Measurements from ENCODE around the gene SOX6.

Gene SOX6

GRCh38 chr11:16358726-16359125 is 2.4 kb upstream of the SOX6 start:
- no peaks in the 10 kb centered on the region for H3K36me3 ChIP-seq (ENCODE audit: insufficient read depth, low read length)
- peaks cover 24% of the 10 kb centered on the region for H3K4me1 ChIP-seq (ENCODE audit: insufficient read depth, low read length)
- peaks cover 25% of the 10 kb centered on the region for H3K27me3 ChIP-seq (ENCODE audit: insufficient read depth, low read length)
- H2AFZ ChIP-seq (ENCODE audit: low read depth, low read length) = no peak overlapping the region
- H3K9me3 ChIP-seq (ENCODE audit: low read length) = no peaks in the 10 kb centered on the region
- no peak overlapping the region for H3K4me3 ChIP-seq (ENCODE audit: low read length)

DNA sequence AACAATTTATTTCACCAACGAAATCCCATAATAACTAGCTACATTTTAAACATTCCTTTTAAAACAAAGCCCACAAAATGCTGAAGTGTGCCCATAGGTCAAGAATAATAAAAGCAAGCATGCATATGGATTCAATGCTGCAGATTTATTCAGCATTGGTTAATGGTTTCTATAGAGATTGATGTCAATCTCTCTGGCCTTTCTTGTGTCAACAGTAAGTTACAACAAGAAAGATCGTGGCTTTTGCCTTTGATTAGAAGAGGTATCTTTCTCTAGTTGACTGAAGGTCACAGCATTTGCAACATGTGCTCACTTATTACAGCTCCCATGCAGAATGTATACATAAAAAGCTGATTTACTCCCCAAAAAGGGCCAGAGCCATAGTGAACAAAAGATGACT is 1.4 kb upstream of the SOX6 start:
- no peak overlapping the region for H3K4me3 ChIP-seq (ENCODE audit: low read length)
- no peaks in the 10 kb centered on the region for H3K9me3 ChIP-seq (ENCODE audit: low read length)
- H3K4me1 ChIP-seq (ENCODE audit: insufficient read depth, low read length) = peaks cover 24% of the 10 kb centered on the region
- peaks cover 29% of the 10 kb centered on the region for H3K27me3 ChIP-seq (ENCODE audit: insufficient read depth, low read length)
- no peaks in the 10 kb centered on the region for H3K36me3 ChIP-seq (ENCODE audit: insufficient read depth, low read length)
- H2AFZ ChIP-seq (ENCODE audit: low read depth, low read length) = no peak overlapping the region

GRCh38 chr11:16356761-16357393 is 531 bp upstream of the SOX6 start:
- Histone ChIP-seq H3K4me1 (ENCODE audit: insufficient read depth, low read length) (peaks cover 24% of the 10 kb centered on the region), H3K27me3 (ENCODE audit: insufficient read depth, low read length) (peaks cover 30% of the 10 kb centered on the region), H3K9me3 (ENCODE audit: low read length) (no peaks in the 10 kb centered on the region)

DNA sequence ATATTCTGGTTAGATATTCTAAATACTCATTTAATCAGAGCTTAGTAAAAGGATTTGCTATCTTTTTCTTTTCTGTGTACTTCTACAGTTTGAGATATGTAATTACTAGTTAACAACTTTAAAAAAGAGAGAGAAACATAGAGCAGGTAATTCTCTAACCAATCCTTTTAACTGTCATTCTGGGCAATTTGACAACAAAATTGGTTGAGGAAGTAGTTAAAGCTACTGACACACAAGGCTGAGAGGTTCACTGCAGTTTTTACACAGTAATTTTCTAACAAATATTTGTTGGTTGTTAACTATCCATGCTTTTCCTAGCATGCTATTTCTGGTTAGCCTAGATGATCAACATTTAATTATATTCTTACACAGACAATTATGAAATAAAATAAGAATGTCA is 3.6 kb downstream of the SOX6 start:
- H3K4me3 ChIP-seq (ENCODE audit: low read length) = no peak overlapping the region
- peaks cover 17% of the 10 kb centered on the region for H3K27me3 ChIP-seq (ENCODE audit: insufficient read depth, low read length)
- no peak overlapping the region for H2AFZ ChIP-seq (ENCODE audit: low read depth, low read length)
- H3K4me1 ChIP-seq (ENCODE audit: insufficient read depth, low read length) = peaks cover 17% of the 10 kb centered on the region
- no peaks in the 10 kb centered on the region for H3K9me3 ChIP-seq (ENCODE audit: low read length)
- H3K36me3 ChIP-seq (ENCODE audit: insufficient read depth, low read length) = no peaks in the 10 kb centered on the region

More at GRCh38 chr11:16356761-16357393, 531 bp upstream of the SOX6 start:
- Histone ChIP-seq H3K36me3 (ENCODE audit: insufficient read depth, low read length) (no peaks in the 10 kb centered on the region), H2AFZ (ENCODE audit: low read depth, low read length) (no peak overlapping the region), H3K4me3 (ENCODE audit: low read length) (no peak overlapping the region)

- Histone ChIP-seq H3K4me1 (ENCODE audit: insufficient read depth, low read length) (no peaks in the 10 kb centered on the region), H3K9me3 (ENCODE audit: low read length) (no peaks in the 10 kb centered on the region), H2AFZ (ENCODE audit: low read depth, low read length) (no peak overlapping the region), H3K36me3 (ENCODE audit: insufficient read depth, low read length) (no peaks in the 10 kb centered on the region), H3K27me3 (ENCODE audit: insufficient read depth, low read length) (peaks cover 7% of the 10 kb centered on the region), H3K4me3 (ENCODE audit: low read length) (no peak overlapping the region)
These were observed 6.2 kb downstream of the SOX6 start for GRCh38 chr11:16350125-16350524.

- H3K4me3 ChIP-seq (ENCODE audit: low read length) = no peak overlapping the region
These were observed 8.2 kb downstream of the SOX6 start for GRCh38 chr11:16347928-16348685.

DNA sequence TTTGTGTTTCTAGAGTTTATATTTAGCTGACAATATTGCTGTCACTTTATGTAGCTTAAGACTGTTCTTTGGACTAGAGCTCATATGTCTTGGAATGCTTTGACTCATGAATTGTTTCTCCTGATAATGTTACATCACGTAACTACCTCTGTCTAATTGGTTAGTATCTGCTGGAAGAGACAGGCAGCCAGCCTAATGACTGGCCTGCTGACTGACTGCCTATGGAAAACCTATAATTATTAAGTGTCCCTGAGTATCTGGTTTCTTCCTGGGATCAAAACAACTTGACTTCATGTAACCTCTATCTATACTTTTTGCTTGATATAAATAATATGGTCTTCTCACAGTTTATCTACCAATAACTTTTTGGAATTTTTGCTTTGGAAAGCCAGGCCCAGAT is 9.4 kb downstream of the SOX6 start:
- Histone ChIP-seq H3K27me3 (ENCODE audit: insufficient read depth, low read length) (peaks cover 2% of the 10 kb centered on the region), H3K4me3 (ENCODE audit: low read length) (no peak overlapping the region), H3K9me3 (ENCODE audit: low read length) (no peaks in the 10 kb centered on the region), H3K36me3 (ENCODE audit: insufficient read depth, low read length) (no peaks in the 10 kb centered on the region), H2AFZ (ENCODE audit: low read depth, low read length) (no peak overlapping the region), H3K4me1 (ENCODE audit: insufficient read depth, low read length) (no peaks in the 10 kb centered on the region)

More at GRCh38 chr11:16347928-16348685, 8.2 kb downstream of the SOX6 start:
- H3K27me3 ChIP-seq (ENCODE audit: insufficient read depth, low read length) = peaks cover 6% of the 10 kb centered on the region
- no peak overlapping the region for H2AFZ ChIP-seq (ENCODE audit: low read depth, low read length)
- H3K36me3 ChIP-seq (ENCODE audit: insufficient read depth, low read length) = no peaks in the 10 kb centered on the region
- H3K4me1 ChIP-seq (ENCODE audit: insufficient read depth, low read length) = no peaks in the 10 kb centered on the region
- H3K9me3 ChIP-seq (ENCODE audit: low read length) = no peaks in the 10 kb centered on the region

GRCh38 chr11:16341853-16342252 is 14.5 kb downstream of the SOX6 start:
- Histone ChIP-seq H3K9me3 (ENCODE audit: low read length) (no peaks in the 10 kb centered on the region), H2AFZ (ENCODE audit: low read depth, low read length) (no peak overlapping the region), H3K4me3 (ENCODE audit: low read length) (no peak overlapping the region), H3K27me3 (ENCODE audit: insufficient read depth, low read length) (no peaks in the 10 kb centered on the region), H3K4me1 (ENCODE audit: insufficient read depth, low read length) (no peaks in the 10 kb centered on the region), H3K36me3 (ENCODE audit: insufficient read depth, low read length) (no peaks in the 10 kb centered on the region)

GRCh38 chr11:16338393-16338792 is 18.0 kb downstream of the SOX6 start:
- Histone ChIP-seq H3K4me1 (ENCODE audit: insufficient read depth, low read length) (no peaks in the 10 kb centered on the region), H2AFZ (ENCODE audit: low read depth, low read length) (no peak overlapping the region), H3K36me3 (ENCODE audit: insufficient read depth, low read length) (no peaks in the 10 kb centered on the region), H3K9me3 (ENCODE audit: low read length) (no peaks in the 10 kb centered on the region), H3K27me3 (ENCODE audit: insufficient read depth, low read length) (no peaks in the 10 kb centered on the region), H3K4me3 (ENCODE audit: low read length) (no peak overlapping the region)

- Histone ChIP-seq H2AFZ (ENCODE audit: low read depth, low read length) (no peak overlapping the region), H3K27me3 (ENCODE audit: insufficient read depth, low read length) (no peaks in the 10 kb centered on the region), H3K9me3 (ENCODE audit: low read length) (no peaks in the 10 kb centered on the region), H3K36me3 (ENCODE audit: insufficient read depth, low read length) (no peaks in the 10 kb centered on the region), H3K4me1 (ENCODE audit: insufficient read depth, low read length) (no peaks in the 10 kb centered on the region), H3K4me3 (ENCODE audit: low read length) (no peak overlapping the region)
These were observed 18.7 kb downstream of the SOX6 start for GRCh38 chr11:16337421-16338213.

DNA sequence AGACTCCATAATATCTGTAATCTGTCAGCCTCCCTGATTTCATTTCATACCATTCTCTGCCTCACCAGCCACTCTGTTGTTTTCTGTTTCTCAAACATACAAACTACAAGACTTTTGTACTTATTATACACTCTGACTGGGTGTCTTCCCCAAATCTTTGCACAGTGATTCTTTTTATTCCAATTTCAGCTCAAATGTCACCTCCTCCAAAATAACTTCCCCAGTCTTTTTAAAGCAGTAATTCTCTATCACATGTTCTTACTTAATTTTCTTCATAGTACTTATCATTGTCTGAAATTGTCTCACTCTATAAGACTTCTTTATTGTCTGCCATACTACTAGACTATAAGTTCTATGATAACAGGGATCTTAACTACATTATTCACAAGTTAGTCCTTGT is 19.6 kb downstream of the SOX6 start:
- Histone ChIP-seq H3K27me3 (ENCODE audit: insufficient read depth, low read length) (no peaks in the 10 kb centered on the region), H3K36me3 (ENCODE audit: insufficient read depth, low read length) (no peaks in the 10 kb centered on the region), H3K4me3 (ENCODE audit: low read length) (no peak overlapping the region), H3K9me3 (ENCODE audit: low read length) (no peaks in the 10 kb centered on the region), H3K4me1 (ENCODE audit: insufficient read depth, low read length) (no peaks in the 10 kb centered on the region), H2AFZ (ENCODE audit: low read depth, low read length) (no peak overlapping the region)

DNA sequence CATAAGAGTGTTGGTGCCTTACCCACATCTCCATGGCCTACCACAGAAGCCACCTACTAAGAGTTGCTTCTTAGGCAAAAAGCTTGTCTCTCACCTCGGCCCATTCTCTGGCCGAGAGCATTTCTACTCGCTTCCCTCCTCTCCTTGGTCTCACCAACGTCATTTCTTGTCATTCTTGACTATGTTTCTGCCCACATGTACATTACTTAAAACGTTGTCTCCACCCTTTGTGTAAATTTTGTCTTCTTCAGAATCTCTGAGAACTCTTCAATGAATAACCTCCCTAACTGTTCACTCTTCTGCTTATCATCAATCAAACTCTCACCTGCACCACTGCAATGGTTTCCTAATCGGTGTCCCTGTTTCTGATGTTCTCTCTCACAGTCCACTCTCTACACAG is 20.1 kb downstream of the SOX6 start:
- Histone ChIP-seq H3K27me3 (ENCODE audit: insufficient read depth, low read length) (no peaks in the 10 kb centered on the region), H3K4me3 (ENCODE audit: low read length) (no peak overlapping the region), H3K36me3 (ENCODE audit: insufficient read depth, low read length) (no peaks in the 10 kb centered on the region), H2AFZ (ENCODE audit: low read depth, low read length) (no peak overlapping the region), H3K9me3 (ENCODE audit: low read length) (no peaks in the 10 kb centered on the region), H3K4me1 (ENCODE audit: insufficient read depth, low read length) (no peaks in the 10 kb centered on the region)

DNA sequence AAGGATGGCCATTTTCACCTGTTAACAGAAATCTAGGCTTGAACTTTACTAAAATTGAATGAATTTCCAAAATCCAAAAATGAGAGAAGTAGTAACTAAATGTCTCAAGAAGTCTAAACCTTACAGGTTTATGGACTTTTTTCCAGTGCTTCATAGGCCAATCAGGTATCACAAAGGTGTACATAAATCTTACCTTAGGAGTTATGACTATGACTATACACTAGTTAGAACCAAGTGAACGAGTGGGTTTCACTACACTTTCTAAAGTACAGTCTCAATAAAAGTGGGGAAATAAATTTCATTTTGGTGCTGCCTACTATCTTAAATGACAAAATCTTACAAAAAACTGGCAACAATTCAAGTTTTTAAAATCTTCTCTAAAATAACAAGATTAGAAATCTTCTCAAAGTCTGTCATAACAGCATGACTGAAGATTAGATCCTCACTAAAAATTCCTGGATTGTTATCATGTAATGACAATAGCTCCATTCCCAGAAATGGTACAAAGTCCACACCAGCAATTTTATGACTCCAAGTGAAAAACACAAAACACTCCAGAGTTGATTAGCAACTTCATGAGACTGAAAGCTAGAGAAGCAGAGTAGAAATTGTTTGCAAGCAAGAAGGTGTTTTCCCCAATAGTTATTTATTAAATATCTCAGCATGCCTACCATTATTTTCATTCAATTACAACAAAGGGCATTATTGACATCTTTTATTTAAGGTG is 20.9 kb downstream of the SOX6 start:
- no peak overlapping the region for H3K4me3 ChIP-seq (ENCODE audit: low read length)
- H2AFZ ChIP-seq (ENCODE audit: low read depth, low read length) = no peak overlapping the region
- H3K4me1 ChIP-seq (ENCODE audit: insufficient read depth, low read length) = no peaks in the 10 kb centered on the region
- H3K9me3 ChIP-seq (ENCODE audit: low read length) = no peaks in the 10 kb centered on the region
- no peaks in the 10 kb centered on the region for H3K27me3 ChIP-seq (ENCODE audit: insufficient read depth, low read length)
- no peaks in the 10 kb centered on the region for H3K36me3 ChIP-seq (ENCODE audit: insufficient read depth, low read length)
